ENCODE results near the gene GRB10. TPM values are rescaled to one million over a fixed set of nuclear protein-coding genes. Genes with fewer than 3 reads are reported as not detected.

GRB10 gene
- total RNA-seq, 4 donors from 2014 or later, result 3.5 to 35.1 (median 9.2) TPM

DNA sequence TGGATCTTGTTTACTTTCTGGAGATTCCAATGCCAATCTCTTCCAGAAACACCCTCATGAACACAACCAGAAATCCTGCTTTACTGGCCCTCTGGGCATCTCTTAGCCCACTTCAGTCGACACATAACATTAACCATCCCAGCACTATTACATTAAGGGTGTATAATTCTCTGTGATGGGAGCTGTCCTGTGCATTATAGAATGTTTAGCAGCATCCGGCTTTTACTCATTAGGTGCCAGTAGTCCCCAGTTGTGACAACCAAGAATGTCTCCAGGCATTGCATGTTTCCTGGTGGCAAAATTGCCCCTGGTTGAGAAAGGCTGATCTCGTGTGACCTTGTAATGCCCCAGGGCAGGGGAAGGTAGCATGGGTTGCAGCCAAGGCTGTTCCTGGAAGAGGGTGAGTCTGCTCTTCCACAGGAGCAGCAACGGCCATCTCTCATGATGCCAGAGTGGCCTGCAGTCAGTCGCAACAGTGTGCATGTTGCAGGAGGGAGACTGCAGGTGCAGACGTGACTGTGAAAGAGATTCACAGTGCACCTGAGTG is 214.9 kb downstream of the GRB10 start:
- H3K4me1 ChIP-seq, result no peaks in the 10 kb centered on the region
- DNase-seq, result no peak
- no peak for TF ChIP-seq POLR2A (IDR thresholded peaks at IDR 0.05)
- TF ChIP-seq, protein P1, sequence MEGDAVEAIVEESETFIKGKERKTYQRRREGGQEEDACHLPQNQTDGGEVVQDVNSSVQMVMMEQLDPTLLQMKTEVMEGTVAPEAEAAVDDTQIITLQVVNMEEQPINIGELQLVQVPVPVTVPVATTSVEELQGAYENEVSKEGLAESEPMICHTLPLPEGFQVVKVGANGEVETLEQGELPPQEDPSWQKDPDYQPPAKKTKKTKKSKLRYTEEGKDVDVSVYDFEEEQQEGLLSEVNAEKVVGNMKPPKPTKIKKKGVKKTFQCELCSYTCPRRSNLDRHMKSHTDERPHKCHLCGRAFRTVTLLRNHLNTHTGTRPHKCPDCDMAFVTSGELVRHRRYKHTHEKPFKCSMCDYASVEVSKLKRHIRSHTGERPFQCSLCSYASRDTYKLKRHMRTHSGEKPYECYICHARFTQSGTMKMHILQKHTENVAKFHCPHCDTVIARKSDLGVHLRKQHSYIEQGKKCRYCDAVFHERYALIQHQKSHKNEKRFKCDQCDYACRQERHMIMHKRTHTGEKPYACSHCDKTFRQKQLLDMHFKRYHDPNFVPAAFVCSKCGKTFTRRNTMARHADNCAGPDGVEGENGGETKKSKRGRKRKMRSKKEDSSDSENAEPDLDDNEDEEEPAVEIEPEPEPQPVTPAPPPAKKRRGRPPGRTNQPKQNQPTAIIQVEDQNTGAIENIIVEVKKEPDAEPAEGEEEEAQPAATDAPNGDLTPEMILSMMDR (IDR thresholded peaks at IDR 0.05), result no peak
- WGBS, 2 donors, result 68 to 69% methylated on average over 4 to 5 of the region's 6 CpGs
- no peak overlapping the region for H3K4me3 ChIP-seq
- no peak overlapping the region for H3K27ac ChIP-seq
- H3K9me3 ChIP-seq, result no peaks in the 10 kb centered on the region
- intact Hi-C loops (cut with DNase I), result no loop called here
- H3K36me3 ChIP-seq, result no peaks in the 10 kb centered on the region
- H3K27me3 ChIP-seq, result peaks cover 0 to 14% (median 0%) of the 10 kb centered on the region in 4 donors

- no peaks in the 10 kb centered on the region for H3K4me1 ChIP-seq
- H3K27ac ChIP-seq, result no peak overlapping the region
- 57 to 74% methylated on average over 5 of the region's 5 CpGs for WGBS, 2 donors
- intact Hi-C loops (cut with DNase I), result no loop called here
- H3K27me3 ChIP-seq, result peaks cover 0 to 16% (median 0%) of the 10 kb centered on the region in 4 donors
- H3K36me3 ChIP-seq, result no peaks in the 10 kb centered on the region
- TF ChIP-seq, protein P1 (IDR thresholded peaks at IDR 0.05), result no peak
- no peak for TF ChIP-seq POLR2A (IDR thresholded peaks at IDR 0.05)
- H3K9me3 ChIP-seq, result no peaks in the 10 kb centered on the region
- no peak for DNase-seq
- no peak overlapping the region for H3K4me3 ChIP-seq
These were observed 216.7 kb downstream of the GRB10 start for GRCh38 chr7:50565977-50566376.

DNA sequence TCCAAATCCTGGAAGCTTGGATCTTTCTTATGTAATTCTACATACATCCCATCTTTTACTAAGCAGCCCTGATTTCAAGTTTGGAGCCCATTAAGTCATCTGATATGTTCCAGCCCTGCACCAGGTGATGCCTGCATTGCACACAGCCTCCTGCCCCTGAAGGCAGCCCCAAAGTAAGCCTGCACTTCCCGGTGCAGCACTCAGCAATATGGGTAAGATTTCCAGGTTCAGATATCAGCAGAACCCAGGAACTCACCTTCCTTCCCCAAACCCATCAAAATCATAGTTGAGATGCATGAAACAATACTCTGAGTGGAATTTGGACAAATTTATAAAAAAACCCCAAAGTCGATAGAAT is 217.2 kb downstream of the GRB10 start:
- no peak overlapping the region for H3K4me3 ChIP-seq
- TF ChIP-seq, protein P1 (IDR thresholded peaks at IDR 0.05), result no peak
- TF ChIP-seq POLR2A (IDR thresholded peaks at IDR 0.05), result no peak
- no peaks in the 10 kb centered on the region for H3K9me3 ChIP-seq
- intact Hi-C loops (cut with DNase I), result no loop called here
- no peaks in the 10 kb centered on the region for H3K36me3 ChIP-seq
- no peaks in the 10 kb centered on the region for H3K4me1 ChIP-seq
- 50 to 70% methylated on average over 2 of the region's 2 CpGs for WGBS, 2 donors
- no peak for DNase-seq
- H3K27me3 ChIP-seq, result peaks cover 0 to 21% (median 0%) of the 10 kb centered on the region in 4 donors
- no peak overlapping the region for H3K27ac ChIP-seq

DNA sequence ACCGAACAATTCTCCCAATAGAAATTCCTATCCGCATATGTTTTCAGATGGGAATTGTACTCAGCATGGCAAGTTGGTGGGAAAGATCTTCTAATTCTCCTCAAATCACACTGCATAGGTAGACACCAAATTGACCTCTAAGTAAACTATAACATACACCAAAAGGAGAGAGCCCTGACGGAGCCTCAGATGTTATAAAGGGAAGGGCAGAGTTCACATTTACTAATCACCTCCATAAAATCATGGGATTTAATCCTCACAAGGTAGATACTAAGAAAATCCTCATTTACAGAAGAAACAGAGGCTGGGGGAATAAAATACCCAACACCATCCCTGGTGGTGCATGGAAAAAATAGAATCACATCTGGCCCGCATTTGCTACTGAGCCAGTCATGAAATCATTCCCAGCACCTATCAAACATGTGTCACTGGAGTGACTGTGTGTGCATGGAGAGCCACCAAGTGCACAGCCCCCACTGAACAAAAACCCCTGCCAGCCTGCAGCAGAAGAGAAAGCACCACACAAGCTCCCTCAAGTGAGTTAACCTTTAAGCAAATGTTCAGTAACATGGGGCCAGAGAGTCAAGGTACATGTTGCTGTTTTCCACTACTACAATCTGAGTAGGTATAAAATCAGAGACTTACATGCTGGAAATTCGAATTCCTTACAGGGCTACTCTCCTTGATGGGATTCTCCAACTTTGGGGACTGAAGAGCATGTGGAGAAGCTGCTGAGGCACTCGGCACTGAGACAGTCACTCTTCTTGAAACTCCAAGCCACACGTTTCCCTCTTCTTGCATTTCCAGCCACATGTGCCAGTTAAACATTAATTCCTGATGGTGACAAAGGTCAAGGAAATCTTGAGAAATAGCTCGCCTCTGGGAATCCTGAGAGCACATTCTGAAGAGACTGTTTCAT is 217.8 kb downstream of the GRB10 start, which contains the start of gene DDC:
Gene DDC, minus strand, starts transcription at position 766 of the 919 bp plus-strand sequence. CDS start 21,320 bp downstream, outside the sequence.
- no peak within 1 kb of the TSS for H3K4me3 ChIP-seq
- intact Hi-C loops (cut with DNase I), result no loop called here
- no peak for TF ChIP-seq POLR2A (IDR thresholded peaks at IDR 0.05)
- H3K27ac ChIP-seq, result no peak within 1 kb of the TSS
- H3K4me1 ChIP-seq, result no peaks in the 10 kb centered on the region
- WGBS, 2 donors, result 61 to 73% methylated on average over 8 of the region's 8 CpGs
- peaks cover 0 to 27% (median 0%) of the 10 kb centered on the region in 4 donors for H3K27me3 ChIP-seq
- no peak for DNase-seq
- no peaks in the 10 kb centered on the region for H3K9me3 ChIP-seq
- no peaks in the 10 kb centered on the region for H3K36me3 ChIP-seq

DNA sequence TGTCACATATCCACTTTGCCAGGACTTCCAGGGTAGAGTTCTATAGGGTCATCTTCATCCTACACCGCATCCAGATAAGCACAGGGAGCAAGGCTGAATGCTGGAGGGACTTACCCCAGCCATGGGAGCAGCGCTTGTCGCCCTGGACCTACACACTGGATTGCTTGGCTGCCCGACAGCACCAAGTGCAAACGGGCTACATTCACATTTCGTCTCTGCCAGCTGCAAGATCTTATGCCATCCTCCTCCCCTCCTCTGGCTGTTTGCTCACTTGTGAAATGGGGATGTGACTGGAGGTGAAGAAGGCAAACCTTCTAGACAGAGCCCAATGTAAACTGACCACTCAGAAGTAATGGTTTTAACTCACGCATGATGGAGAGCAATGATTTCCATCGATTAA is 218.5 kb downstream of the GRB10 start:
- DNase-seq, result no peak
- intact Hi-C loops (cut with DNase I), result no loop called here
- Histone ChIP-seq H3K36me3 (no peaks in the 10 kb centered on the region), H3K4me1 (no peaks in the 10 kb centered on the region), H3K27me3 (peaks cover 0 to 34% (median 0%) of the 10 kb centered on the region in 4 donors), H3K9me3 (no peaks in the 10 kb centered on the region), H3K27ac (no peak overlapping the region), H3K4me3 (no peak overlapping the region)
- WGBS, 2 donors, result 74 to 79% methylated on average over 7 to 8 of the region's 8 CpGs
- TF ChIP-seq, protein P1 (IDR thresholded peaks at IDR 0.05), result no peak
- no peak for TF ChIP-seq POLR2A (IDR thresholded peaks at IDR 0.05)
